Astrocyte of the hippocampus (primary cell): ENCODE results near the gene ECEL1.
A peak's percentile ranks its signal among the peaks of the same experiment; 100 is the strongest.
"Not testable (repeated sequence)": the region's sequence is repeated elsewhere in the genome, so short reads cannot be mapped to it uniquely, and the experiment has no call there.

Experiments
- DNase-seq: peaks from one replicate; pipeline ENCODE4 v3.0.0; 2011; ENCODE audit warnings: low read depth, low spot score

The ECEL1 gene

GRCh38 chr2:232460171-232460570 lies 27.5 kb downstream of the ECEL1 start:
- no peak for DNase-seq

- no peak for DNase-seq
Observed at GRCh38 chr2:232459419-232460035, 28.1 kb downstream of the ECEL1 start.

- DNase-seq, result no peak
Observed at GRCh38 chr2:232458661-232459418, 28.8 kb downstream of the ECEL1 start.

DNA sequence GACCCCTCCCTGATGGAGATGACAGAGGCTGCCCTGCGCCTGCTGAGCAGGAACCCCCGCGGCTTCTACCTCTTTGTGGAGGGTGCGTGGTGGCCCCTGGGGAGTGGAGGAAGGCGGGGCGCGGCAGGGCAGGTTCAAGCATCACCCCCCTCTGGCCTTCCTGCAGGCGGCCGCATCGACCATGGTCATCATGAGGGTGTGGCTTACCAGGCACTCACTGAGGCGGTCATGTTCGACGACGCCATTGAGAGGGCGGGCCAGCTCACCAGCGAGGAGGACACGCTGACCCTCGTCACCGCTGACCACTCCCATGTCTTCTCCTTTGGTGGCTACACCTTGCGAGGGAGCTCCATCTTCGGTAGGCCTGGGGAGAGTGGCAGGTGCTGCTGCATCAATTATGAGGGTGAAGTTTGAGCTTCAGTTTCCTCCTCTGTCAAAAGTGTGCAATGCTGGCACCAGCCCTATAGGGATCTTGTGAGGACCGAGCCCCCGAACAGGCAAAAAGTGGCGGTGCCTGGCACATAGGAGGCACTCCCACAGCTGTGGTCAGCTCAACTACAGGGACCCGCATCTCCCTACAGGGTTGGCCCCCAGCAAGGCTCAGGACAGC lies 29.5 kb downstream of the ECEL1 start:
- no peak for DNase-seq

DNA sequence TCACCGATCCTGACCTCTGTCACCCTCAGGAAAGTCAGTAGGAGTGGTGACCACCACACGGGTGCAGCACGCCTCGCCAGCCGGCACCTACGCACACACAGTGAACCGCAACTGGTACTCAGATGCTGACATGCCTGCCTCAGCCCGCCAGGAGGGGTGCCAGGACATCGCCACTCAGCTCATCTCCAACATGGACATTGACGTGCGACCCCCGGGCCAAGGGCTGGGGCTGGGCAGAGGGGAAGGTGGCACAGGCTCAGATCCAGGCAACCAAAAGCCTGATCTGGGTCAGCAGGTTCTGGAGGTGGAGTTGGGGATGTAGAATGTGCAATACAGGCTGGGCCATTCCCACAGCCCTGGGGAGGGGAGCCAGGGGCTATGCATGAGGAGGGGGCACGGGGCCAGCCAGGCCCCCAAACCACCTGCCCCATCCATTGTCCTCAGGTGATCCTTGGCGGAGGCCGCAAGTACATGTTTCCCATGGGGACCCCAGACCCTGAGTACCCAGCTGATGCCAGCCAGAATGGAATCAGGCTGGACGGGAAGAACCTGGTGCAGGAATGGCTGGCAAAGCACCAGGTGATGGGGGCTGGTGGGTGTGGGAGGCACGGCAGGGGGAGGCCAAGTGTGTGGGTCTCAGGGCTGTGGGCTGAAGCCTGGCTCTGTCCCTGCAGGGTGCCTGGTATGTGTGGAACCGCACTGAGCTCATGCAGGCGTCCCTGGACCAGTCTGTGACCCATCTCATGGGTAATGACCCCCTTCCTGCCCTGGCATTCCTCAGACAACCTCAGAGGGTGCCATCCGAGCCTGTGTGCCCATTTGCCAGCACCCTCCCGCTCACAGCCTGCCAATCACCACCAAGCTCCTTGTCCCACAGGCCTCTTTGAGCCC lies 30.3 kb downstream of the ECEL1 start:
- no peak for DNase-seq

- DNase-seq, result no peak
Observed at GRCh38 chr2:232456296-232457120, 31.1 kb downstream of the ECEL1 start.

DNA sequence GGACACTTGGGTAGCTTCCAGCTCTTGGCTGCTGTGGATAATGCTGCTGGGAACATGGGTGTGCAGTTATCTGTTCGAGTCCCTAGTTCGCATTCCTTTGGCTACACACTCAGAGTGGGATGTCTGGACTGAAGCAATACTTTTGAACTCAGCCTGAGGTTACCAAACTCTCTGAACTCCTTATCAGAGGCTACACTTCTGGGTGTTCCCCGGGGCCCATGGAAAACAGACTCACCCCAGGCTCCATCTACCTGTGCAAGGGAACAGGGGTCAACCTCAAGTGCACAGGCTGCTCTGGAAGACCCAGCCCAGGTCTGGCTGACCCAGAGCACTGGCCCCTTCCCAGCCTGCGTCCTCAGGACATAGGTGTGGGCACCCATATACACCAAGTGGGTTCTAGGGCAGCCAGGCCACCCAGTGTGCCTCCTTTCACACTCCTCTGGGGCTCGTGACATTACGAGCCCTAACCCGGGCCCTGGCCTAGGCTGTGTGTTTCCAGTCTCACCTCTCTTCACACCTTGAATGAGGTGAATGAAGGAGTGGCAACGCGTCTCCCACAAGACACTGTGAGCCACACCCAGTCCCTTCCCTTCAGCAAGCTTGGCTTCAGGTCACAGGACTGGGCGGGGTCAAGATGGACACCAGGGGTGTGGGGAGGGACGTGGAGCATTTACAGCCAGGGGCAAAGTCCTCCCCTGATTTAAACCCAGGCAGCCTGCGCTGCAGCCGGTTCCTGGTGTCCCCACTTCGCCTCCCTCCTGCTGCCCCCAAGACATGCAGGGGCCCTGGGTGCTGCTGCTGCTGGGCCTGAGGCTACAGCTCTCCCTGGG lies 32.0 kb downstream of the ECEL1 start, which contains the start of gene ALPI:
Gene ALPI (plus strand): TSS at position 728 of the 830 bp plus-strand sequence. CDS start 47 bp downstream, at position 775.
- no peak for DNase-seq

- no peak for DNase-seq
Observed at GRCh38 chr2:232454630-232455029, 33.0 kb downstream of the ECEL1 start.

- not testable (repeated sequence) for DNase-seq
Observed at GRCh38 chr2:232451645-232452044, 36.0 kb downstream of the ECEL1 start.

GRCh38 chr2:232449964-232450363 lies 37.7 kb downstream of the ECEL1 start:
- no peak for DNase-seq

DNA sequence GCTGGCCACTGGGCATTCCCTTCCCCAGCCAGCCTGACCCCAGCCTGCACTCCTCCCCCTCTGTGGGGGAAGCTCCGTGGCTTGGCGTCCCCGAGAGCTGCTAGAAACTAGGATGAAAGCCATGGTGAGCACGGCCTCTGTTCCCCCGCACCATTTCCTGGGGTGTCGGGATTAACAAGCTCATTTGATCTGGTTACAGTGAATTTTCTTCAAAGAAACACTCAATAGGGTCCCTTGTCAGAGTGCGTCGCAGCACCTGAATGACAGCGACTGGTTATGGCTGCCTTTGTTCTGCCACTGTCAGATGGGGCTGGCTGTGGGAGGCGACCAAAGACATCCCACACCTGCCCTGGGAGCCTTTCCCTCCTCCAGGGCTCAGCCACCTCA lies 39.3 kb downstream of the ECEL1 start:
- DNase-seq, result no peak

GRCh38 chr2:232447638-232448303 lies 39.9 kb downstream of the ECEL1 start:
- no peak for DNase-seq

DNA sequence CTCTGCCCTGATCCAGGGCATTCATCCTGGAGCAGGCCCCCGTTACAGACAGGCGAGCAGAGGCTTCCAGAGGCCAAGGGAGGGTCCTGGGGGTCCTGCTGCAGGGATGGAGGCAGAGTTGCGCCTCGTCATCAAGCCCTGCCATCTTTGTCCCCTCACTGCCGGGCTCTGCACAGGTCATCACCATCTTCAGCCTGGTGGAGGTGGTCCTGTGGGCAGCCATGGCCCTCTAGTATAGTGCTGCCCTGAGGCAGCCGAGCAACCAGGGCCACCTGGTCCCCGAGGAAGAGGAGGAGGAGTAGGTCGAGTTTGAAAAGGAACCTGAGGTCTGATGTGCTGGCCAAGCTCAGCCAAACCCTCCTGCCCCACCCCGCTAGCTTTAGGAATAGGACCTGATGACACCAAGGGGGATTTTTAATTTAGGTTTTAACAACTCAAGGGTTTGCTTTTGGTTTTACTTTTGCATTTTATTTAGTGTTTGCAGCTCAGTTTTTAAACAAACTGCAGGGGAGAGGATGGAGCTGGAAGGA lies 40.5 kb downstream of the ECEL1 start:
- DNase-seq, result no peak

GRCh38 chr2:232446266-232446777 lies 41.3 kb downstream of the ECEL1 start:
- DNase-seq, result not testable (repeated sequence)

DNA sequence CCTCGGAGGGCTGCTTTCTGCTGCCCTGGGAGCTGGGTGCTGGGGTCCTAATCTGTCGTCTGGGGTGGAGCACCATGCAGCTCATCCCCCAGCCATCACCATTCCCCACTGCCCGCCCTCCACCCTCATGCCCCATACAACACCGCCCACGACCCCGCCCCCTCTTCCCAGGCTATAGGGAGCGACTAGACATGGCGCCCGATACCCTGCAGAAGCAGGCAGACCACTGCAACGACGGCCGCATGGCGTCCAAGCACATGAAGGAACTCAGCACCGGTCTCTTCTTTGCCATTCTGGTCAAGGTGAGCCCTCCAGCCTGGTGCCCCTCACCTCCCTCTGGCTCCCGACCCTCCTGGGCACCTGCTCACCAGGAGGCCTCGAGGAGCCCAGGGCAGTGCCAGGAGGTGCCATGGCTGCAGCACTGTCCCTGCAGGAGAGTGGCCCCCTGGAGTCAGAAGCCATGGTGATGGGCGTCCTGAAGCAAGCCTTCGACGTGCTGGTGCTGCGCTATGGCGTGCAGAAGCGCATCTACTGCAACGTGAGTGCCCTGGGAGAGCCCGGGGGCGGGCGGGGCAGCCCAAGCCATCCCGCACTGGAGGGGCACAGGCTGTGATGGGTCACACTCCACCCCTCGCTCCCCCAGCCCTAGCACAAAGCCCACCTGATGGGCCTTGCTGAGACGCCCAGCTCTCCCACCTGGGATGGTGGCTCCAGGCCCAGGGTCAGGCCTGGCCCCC lies 42.3 kb downstream of the ECEL1 start:
- not testable (repeated sequence) for DNase-seq

DNA sequence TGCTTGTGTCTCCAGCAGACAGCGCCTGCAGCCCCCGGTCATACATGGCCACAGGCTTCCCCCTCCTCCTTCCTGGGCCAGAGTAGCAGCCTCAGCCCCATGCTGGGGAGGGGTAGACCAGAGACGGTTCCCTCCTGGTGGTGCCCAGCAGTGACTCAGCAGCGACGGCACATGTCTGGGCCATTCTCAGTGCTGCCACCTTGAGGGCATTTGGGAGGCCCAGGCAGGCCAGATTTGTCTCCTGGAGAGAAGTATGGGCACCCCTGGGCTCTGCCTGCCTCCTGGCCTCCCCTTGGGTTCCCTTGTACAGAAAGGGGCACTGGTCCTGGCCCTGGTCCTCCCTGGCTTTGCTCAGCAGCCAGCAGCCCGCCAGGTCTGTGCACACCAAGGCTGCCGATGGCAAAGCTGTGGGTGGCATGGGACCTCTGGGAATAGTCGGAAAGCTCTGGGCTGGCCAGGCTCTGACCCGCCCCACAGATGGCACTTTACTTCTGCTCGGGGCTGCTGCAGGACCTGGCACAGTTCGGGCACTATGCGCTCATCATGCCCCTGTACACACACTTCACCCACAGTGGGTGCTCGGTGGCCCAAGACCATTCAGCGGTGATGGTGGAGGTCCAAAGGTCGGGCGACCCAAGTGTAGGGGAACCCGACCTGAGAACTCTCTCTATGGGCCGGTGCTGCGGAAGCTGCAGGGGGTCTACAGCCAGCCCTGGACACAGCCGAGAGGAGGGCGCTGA lies 43.1 kb downstream of the ECEL1 start:
- peak; percentile 76 for DNase-seq

GRCh38 chr2:232443669-232444408 lies 43.8 kb downstream of the ECEL1 start:
- not testable (repeated sequence) for DNase-seq
